Measurements from ENCODE around the gene ERMARD.

The ERMARD gene

DNA sequence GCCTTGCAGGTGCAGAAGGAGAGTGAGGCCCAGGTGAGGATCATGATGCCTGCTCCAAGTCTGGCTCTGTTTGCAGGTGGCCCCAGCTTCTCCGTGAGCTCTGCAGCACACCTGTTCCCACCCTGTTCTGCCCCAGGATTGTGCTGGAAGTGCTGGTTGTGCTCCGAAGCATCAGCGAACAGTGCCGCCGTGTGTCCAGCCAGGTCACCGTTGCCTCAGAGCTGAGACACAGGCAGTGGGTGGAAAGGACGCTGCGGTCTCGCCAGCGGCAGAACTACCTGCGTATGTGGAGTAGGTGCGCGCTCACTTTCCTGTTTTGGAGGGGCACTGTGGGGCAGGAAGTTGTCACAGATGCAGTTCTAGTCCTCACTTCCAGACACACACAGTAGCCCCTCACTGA lies 25.0 kb downstream of the ERMARD start:
- Histone ChIP-seq H3K9ac (ENCODE audit: low read depth, low read length) (no peak overlapping the region), H3K4me3 (ENCODE audit: low read length) (no peak overlapping the region), H3K4me2 (ENCODE audit: low read length) (no peak overlapping the region), H3K27me3 (ENCODE audit: control insufficient read depth, insufficient read depth, low read length) (no peaks in the 10 kb centered on the region), H3K36me3 (ENCODE audit: insufficient read depth, low read length) (peaks cover 33% of the 10 kb centered on the region), H3K9me3 (replicated peaks; ENCODE audit: low read length) (no peaks in the 10 kb centered on the region), H3K4me1 (ENCODE audit: control insufficient read depth, insufficient read depth, low read length) (no peaks in the 10 kb centered on the region)

DNA sequence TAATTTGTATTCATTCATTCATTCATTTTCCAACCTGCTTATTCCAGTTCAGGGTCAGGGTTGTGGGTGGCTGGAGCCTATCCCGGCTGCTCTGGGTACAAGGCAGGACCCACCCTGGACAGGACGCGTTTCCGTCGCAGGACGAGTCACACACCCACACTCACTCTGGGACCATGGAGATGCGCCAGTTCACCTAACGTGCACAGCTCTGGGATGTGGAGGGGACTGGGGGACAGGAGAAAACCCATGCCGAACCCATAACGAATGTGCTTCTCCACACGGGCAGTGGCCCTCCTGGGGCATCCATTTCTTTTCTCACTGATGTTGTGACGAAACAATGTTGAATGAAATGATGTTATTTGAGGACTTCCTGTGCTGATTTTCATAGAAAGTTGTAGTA lies 26.5 kb downstream of the ERMARD start:
- no peak overlapping the region for H3K9ac ChIP-seq (ENCODE audit: low read depth, low read length)
- H3K4me3 ChIP-seq (ENCODE audit: low read length) = no peak overlapping the region
- peaks cover 27% of the 10 kb centered on the region for H3K36me3 ChIP-seq (ENCODE audit: insufficient read depth, low read length)
- H3K4me2 ChIP-seq (ENCODE audit: low read length) = no peak overlapping the region
- no peaks in the 10 kb centered on the region for H3K4me1 ChIP-seq (ENCODE audit: control insufficient read depth, insufficient read depth, low read length)
- no peaks in the 10 kb centered on the region for H3K27me3 ChIP-seq (ENCODE audit: control insufficient read depth, insufficient read depth, low read length)
- H3K9me3 ChIP-seq (replicated peaks; ENCODE audit: low read length) = no peaks in the 10 kb centered on the region

DNA sequence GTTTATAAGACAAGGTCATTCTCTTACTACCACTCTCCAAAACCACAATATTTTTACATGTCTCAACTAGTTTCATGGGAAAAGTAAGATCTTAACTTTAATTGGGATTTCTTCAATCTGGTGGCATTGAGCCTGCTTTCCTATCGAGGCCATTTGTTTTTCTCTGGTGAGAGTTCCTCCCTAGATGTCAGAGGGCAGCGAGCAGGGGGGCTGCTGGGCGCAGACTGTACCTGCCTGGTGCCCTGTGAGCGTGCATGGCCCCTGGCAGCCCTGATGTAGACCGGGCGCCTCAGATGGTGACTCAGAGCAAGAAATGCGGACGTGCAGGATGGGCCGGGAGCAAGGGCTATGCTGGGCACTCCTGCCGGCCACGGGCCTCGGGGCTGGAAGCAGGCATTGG lies 27.2 kb downstream of the ERMARD start:
- Histone ChIP-seq H3K4me1 (ENCODE audit: control insufficient read depth, insufficient read depth, low read length) (no peaks in the 10 kb centered on the region), H3K4me2 (ENCODE audit: low read length) (no peak overlapping the region), H3K36me3 (ENCODE audit: insufficient read depth, low read length) (peaks cover 23% of the 10 kb centered on the region), H3K27me3 (ENCODE audit: control insufficient read depth, insufficient read depth, low read length) (no peaks in the 10 kb centered on the region), H3K9ac (ENCODE audit: low read depth, low read length) (no peak overlapping the region), H3K4me3 (ENCODE audit: low read length) (no peak overlapping the region), H3K9me3 (replicated peaks; ENCODE audit: low read length) (no peaks in the 10 kb centered on the region)

DNA sequence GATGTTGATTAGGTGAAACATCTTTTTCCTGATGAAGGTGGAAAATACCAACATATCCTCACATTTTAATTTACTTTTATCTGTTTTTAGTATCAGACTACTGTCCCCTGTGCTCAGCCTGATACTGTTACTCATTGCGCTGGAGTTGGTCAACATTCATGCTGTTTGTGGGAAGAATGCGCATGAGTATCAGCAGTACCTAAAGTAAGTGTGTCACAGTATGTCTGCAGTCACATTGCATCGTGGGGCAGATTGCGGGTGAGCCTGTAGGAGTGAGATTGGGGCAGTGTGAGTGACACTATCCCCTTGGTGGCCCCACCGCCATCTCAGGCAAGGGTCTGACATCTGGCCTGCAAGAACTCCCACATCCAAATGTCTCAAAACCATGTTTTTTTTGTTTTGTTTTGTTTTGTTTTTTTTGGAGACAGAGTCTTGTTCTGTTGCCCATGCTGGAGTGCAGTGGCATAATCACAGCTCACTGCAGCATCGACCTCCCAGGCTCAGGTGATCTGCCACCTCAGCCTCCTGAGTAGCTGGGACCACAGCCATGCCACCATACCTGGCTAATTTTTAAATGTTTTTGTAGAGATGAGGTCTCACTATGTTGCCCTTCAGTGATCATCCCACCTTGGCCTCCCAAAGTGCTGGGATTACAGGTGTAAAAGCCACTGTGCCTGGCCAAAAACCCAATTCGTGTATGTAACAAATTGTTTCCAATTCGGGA lies 27.8 kb downstream of the ERMARD start:
- H3K36me3 ChIP-seq (ENCODE audit: insufficient read depth, low read length) = peaks cover 23% of the 10 kb centered on the region
- no peak overlapping the region for H3K9ac ChIP-seq (ENCODE audit: low read depth, low read length)
- no peaks in the 10 kb centered on the region for H3K4me1 ChIP-seq (ENCODE audit: control insufficient read depth, insufficient read depth, low read length)
- no peaks in the 10 kb centered on the region for H3K27me3 ChIP-seq (ENCODE audit: control insufficient read depth, insufficient read depth, low read length)
- H3K9me3 ChIP-seq (replicated peaks; ENCODE audit: low read length) = no peaks in the 10 kb centered on the region
- H3K4me3 ChIP-seq (ENCODE audit: low read length) = no peak overlapping the region
- H3K4me2 ChIP-seq (ENCODE audit: low read length) = no peak overlapping the region

DNA sequence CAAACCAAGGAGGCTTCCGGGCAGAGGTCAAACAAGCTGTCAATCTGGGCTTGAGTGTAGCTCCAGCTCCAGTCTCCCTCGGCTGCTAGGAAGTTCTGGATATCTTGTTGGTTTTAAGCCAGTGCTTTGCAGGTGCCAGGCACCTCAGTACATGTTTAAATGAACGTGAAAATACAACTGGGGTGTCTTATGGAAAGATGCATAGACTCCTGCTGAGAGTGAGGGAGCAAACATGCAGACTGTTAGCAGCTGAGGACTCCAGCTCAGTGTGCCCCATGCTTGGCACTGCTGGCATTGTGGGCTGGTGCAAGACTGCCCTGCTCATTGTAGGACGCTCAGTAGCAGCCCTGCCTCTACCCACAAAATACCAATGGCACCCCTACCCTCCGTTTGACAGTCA lies 28.5 kb downstream of the ERMARD start:
- no peak overlapping the region for H3K9ac ChIP-seq (ENCODE audit: low read depth, low read length)
- peaks cover 20% of the 10 kb centered on the region for H3K36me3 ChIP-seq (ENCODE audit: insufficient read depth, low read length)
- no peaks in the 10 kb centered on the region for H3K27me3 ChIP-seq (ENCODE audit: control insufficient read depth, insufficient read depth, low read length)
- H3K4me1 ChIP-seq (ENCODE audit: control insufficient read depth, insufficient read depth, low read length) = no peaks in the 10 kb centered on the region
- H3K4me3 ChIP-seq (ENCODE audit: low read length) = no peak overlapping the region
- no peak overlapping the region for H3K4me2 ChIP-seq (ENCODE audit: low read length)
- H3K9me3 ChIP-seq (replicated peaks; ENCODE audit: low read length) = no peaks in the 10 kb centered on the region

DNA sequence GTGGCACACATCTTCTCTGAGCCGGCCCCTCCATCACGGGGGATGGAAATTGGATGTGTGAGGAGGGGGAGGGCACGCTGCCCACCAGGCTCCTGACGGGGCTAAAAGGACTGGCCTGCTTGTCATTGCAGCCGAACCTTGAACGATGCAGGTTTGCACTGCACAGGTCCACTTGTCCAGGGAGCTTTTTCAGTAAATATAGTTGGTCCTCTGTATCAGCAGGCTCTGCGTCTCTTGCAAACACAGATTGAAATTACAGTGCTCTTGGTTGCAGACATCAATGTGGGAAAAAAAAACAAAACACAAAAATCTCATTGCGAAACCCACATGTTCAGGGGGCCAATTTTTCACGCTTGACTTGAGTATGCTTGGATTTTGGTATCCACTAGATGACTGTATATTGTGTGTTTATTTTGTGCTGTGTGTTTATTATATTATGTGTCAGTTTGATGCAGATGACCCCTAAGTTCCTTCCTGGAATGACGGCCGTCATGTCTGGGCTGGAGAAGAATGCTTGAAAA lies 29.2 kb downstream of the ERMARD start:
- Histone ChIP-seq H3K9ac (ENCODE audit: low read depth, low read length) (no peak overlapping the region), H3K9me3 (replicated peaks; ENCODE audit: low read length) (no peaks in the 10 kb centered on the region), H3K4me3 (ENCODE audit: low read length) (no peak overlapping the region), H3K27me3 (ENCODE audit: control insufficient read depth, insufficient read depth, low read length) (no peaks in the 10 kb centered on the region), H3K4me2 (ENCODE audit: low read length) (no peak overlapping the region), H3K36me3 (ENCODE audit: insufficient read depth, low read length) (peaks cover 20% of the 10 kb centered on the region), H3K4me1 (ENCODE audit: control insufficient read depth, insufficient read depth, low read length) (no peaks in the 10 kb centered on the region)

DNA sequence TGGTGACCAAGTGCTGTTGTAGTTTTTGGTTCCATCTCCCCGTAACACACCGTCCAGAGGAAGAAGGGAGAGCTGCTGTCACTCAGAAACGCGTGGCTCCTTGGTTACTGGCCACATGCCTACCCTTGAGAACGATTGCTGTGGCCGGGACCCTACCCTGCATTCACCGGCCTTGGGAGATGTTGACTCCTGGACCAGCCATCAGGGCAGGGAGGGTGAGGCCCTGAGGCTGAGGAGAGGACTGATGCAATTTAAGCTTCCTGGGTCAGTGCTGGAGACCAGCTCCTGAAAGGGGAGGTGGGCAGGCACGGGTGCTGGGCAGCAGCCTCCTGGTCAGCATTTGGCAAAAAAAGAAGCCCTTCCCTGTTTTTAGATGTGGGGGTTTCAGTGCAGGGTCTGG lies 31.5 kb downstream of the ERMARD start:
- Histone ChIP-seq H3K4me2 (ENCODE audit: low read length) (no peak overlapping the region), H3K4me1 (ENCODE audit: control insufficient read depth, insufficient read depth, low read length) (no peaks in the 10 kb centered on the region), H3K4me3 (ENCODE audit: low read length) (no peak overlapping the region), H3K36me3 (ENCODE audit: insufficient read depth, low read length) (peaks cover 6% of the 10 kb centered on the region), H3K9ac (ENCODE audit: low read depth, low read length) (no peak overlapping the region), H3K27me3 (ENCODE audit: control insufficient read depth, insufficient read depth, low read length) (no peaks in the 10 kb centered on the region), H3K9me3 (replicated peaks; ENCODE audit: low read length) (no peaks in the 10 kb centered on the region)

DNA sequence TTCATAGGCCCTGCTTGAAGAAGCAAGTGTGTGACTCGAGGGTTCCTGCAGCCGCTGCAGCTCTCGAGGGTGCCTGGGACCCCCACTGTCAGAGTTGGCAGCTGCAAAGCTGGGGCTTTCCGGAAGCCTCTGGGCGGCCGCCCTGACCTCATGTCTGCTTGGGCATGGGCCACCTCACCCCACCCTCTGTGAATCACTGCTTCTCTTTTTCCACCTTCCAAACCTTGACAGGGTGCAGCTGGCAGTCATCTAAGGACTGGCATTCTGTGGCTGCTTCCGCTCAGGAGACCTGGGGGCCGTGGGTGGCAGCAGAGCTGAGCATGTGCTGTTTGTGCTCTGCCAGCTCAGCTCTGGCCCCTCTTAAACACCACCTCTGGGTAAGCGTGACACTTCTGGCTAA lies 32.0 kb downstream of the ERMARD start:
- Histone ChIP-seq H3K9me3 (replicated peaks; ENCODE audit: low read length) (no peaks in the 10 kb centered on the region), H3K4me1 (ENCODE audit: control insufficient read depth, insufficient read depth, low read length) (no peaks in the 10 kb centered on the region), H3K4me3 (ENCODE audit: low read length) (no peak overlapping the region)

DNA sequence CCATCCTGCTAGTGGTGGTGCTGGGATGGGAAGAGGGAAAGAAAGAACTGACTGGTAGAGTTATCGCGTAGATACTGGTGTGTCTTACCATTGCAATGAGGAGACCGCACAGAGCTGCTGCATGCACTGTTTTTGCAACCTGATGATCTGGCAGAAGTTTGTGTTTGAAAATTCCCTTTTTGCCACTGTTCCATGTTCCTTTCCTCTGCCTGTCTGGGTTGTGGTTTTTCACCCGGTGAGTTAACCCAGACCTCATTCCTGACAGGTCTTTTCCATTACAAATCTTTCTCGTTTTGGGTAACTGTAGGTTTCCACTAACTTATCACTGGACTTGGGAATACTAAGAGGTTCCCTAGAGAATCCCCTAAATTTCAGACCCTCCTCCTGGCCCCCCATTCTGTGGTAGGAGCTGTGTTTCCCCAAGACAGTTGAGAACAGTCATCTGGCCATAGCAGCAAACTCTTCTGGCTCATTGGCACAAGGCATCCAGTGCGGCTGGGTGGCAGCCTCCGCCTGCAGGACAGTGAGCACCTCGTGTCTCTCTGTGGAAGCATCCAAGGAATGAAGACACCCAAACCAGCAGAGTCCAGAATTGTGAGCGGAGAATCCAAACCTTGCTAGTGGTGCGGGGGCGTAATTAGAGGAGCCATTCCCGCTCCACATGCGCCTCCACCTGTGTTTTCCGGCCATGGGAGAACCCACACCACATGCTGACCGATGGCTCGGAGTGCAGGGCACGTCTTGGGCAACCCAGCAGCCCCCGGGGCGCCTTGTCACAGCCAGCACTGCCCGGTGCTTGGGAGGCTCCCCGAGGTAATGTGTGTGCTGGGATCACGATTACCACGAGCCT lies 32.8 kb downstream of the ERMARD start:
- H3K27me3 ChIP-seq (ENCODE audit: control insufficient read depth, insufficient read depth, low read length) = no peaks in the 10 kb centered on the region
- no peak overlapping the region for H3K4me2 ChIP-seq (ENCODE audit: low read length)

More for the DNA sequence above, 32.0 kb downstream of the ERMARD start:
- Histone ChIP-seq H3K36me3 (ENCODE audit: insufficient read depth, low read length) (peaks cover 6% of the 10 kb centered on the region), H3K9ac (ENCODE audit: low read depth, low read length) (no peak overlapping the region), H3K4me2 (ENCODE audit: low read length) (no peak overlapping the region), H3K27me3 (ENCODE audit: control insufficient read depth, insufficient read depth, low read length) (no peaks in the 10 kb centered on the region)

DNA sequence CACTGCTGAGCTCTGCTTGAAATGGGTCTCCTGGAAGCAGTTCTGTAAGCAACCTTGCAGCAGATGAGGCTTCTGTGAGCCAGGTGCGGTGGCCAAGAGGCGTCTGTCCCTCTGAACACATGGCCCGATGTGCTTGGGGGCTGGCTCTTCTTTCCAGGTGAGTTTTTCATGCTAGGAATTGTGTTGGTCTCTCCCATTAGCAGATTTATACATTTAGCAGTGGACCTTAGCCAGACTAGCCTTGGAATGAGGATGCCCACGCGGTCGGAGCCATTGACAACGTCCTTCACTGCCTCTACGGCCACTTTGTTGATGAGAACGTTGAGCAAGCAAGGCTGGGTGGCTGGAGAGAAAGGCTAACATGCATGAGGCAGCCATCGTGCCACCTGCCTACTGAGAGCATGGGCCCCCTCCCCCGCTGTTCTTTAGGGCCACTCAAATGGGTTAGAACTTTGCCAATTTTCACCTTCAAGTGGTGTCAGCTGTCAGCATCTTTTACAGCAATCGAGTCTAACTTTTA lies 33.5 kb downstream of the ERMARD start:
- Histone ChIP-seq H3K27me3 (ENCODE audit: control insufficient read depth, insufficient read depth, low read length) (no peaks in the 10 kb centered on the region), H3K36me3 (ENCODE audit: insufficient read depth, low read length) (peaks cover 3% of the 10 kb centered on the region), H3K4me1 (ENCODE audit: control insufficient read depth, insufficient read depth, low read length) (peaks cover 5% of the 10 kb centered on the region), H3K4me3 (ENCODE audit: low read length) (no peak overlapping the region), H3K4me2 (ENCODE audit: low read length) (no peak overlapping the region), H3K9ac (ENCODE audit: low read depth, low read length) (no peak overlapping the region), H3K9me3 (replicated peaks; ENCODE audit: low read length) (no peaks in the 10 kb centered on the region)

More for the DNA sequence above, 32.8 kb downstream of the ERMARD start:
- Histone ChIP-seq H3K4me1 (ENCODE audit: control insufficient read depth, insufficient read depth, low read length) (no peaks in the 10 kb centered on the region), H3K9me3 (replicated peaks; ENCODE audit: low read length) (no peaks in the 10 kb centered on the region), H3K36me3 (ENCODE audit: insufficient read depth, low read length) (peaks cover 6% of the 10 kb centered on the region), H3K4me3 (ENCODE audit: low read length) (no peak overlapping the region), H3K9ac (ENCODE audit: low read depth, low read length) (no peak overlapping the region)

DNA sequence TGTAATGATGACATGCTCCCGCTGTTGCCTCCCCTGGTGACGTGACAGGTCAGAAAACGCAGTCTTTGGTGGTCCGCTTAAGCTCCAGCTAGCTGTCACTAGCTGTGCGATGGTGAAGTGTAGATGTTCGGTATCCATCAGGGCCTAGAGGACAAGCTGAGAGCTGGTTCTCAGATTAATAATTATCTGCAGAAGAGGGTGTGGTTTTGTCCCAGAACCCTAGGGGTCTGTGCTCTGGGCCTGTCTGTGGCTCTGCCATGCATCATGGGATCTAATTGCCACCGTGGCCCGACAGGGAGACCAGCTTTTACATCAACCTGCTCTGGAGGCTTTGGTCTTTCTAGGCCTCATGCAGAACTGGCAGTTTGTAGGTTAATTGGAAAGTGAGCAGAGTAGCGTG lies 34.1 kb downstream of the ERMARD start:
- H3K27me3 ChIP-seq (ENCODE audit: control insufficient read depth, insufficient read depth, low read length) = no peaks in the 10 kb centered on the region
- H3K4me2 ChIP-seq (ENCODE audit: low read length) = no peak overlapping the region
- H3K9ac ChIP-seq (ENCODE audit: low read depth, low read length) = no peak overlapping the region
- H3K4me1 ChIP-seq (ENCODE audit: control insufficient read depth, insufficient read depth, low read length) = peaks cover 9% of the 10 kb centered on the region
- H3K4me3 ChIP-seq (ENCODE audit: low read length) = no peak overlapping the region
- H3K36me3 ChIP-seq (ENCODE audit: insufficient read depth, low read length) = no peaks in the 10 kb centered on the region
- no peaks in the 10 kb centered on the region for H3K9me3 ChIP-seq (replicated peaks; ENCODE audit: low read length)

Data from skeletal muscle satellite cell (primary cell).